SK-N-SH treated with all-trans-retinoic acid at 6 μM for 48 hours (cell line): Measurements from ENCODE around the gene H2BK1.

Experiments used
- ATAC-seq: fragments of 200-7000 bp; cut with Tn5 transposase; 3 replicates; pipeline ENCODE4 v1.9.1; 2020; ENCODE audit warnings: mild to moderate bottlenecking, moderate library complexity
- CREB5 ChIP-seq: fragments of 250-450 bp; sonication (Bioruptor Pico); IDR thresholded peaks from 2 replicates; pipeline ENCODE4 v1.5.1; 2020; ENCODE audit warnings: low read depth, mild to moderate bottlenecking, moderate library complexity
- CSDC2 ChIP-seq: fragments of 250-450 bp; sonication (Bioruptor Pico); IDR thresholded peaks from 2 replicates; pipeline ENCODE4 v1.5.0; 2020; ENCODE audit warnings: mild to moderate bottlenecking, moderate library complexity
- CSRNP3 ChIP-seq: fragments of 250-450 bp; sonication (Bioruptor Pico); IDR thresholded peaks from 2 replicates; pipeline ENCODE4 v1.5.1; 2021; ENCODE audit warnings: mild to moderate bottlenecking, moderate library complexity
- ESRRG ChIP-seq: fragments of 250-450 bp; sonication (Bioruptor Pico); IDR thresholded peaks from 2 replicates; pipeline ENCODE4 v1.6.1; 2021; ENCODE audit warnings: mild to moderate bottlenecking
- GLIS3 ChIP-seq: fragments of 250-450 bp; sonication (Bioruptor Pico); IDR thresholded peaks from 2 replicates; pipeline ENCODE4 v1.5.0; 2020; ENCODE audit warnings: mild to moderate bottlenecking, moderate library complexity
- ISL1 ChIP-seq: fragments of 250-450 bp; sonication (Bioruptor Pico); IDR thresholded peaks from 2 replicates; pipeline ENCODE4 v2.1.2; 2022; ENCODE audit warnings: mild to moderate bottlenecking, moderate library complexity
- PPARA ChIP-seq: fragments of 250-450 bp; sonication (Bioruptor Pico); IDR thresholded peaks from 2 replicates; pipeline ENCODE4 v1.5.0; 2020; ENCODE audit warnings: mild to moderate bottlenecking, borderline replicate concordance
- RARB ChIP-seq: fragments of 250-450 bp; sonication (Bioruptor Pico); IDR thresholded peaks from 2 replicates; pipeline ENCODE4 v1.8.0; 2021; ENCODE audit warnings: mild to moderate bottlenecking, moderate library complexity
- SNAI2 ChIP-seq: fragments of 250-450 bp; sonication (Bioruptor Pico); IDR thresholded peaks from 2 replicates; pipeline ENCODE4 v1.5.0; 2020; ENCODE audit warnings: mild to moderate bottlenecking, moderate library complexity
- TOX ChIP-seq: fragments of 250-450 bp; sonication (Bioruptor Pico); IDR thresholded peaks from 2 replicates; pipeline ENCODE4 v1.8.0; 2021; ENCODE audit warnings: mild to moderate bottlenecking, moderate library complexity, borderline replicate concordance
- ZC3H10 ChIP-seq: fragments of 250-450 bp; sonication (Bioruptor Pico); IDR thresholded peaks from 2 replicates; pipeline ENCODE4 v1.5.1; 2021; ENCODE audit warnings: mild to moderate bottlenecking, moderate library complexity
- ZFP3 ChIP-seq: fragments of 250-450 bp; sonication (Bioruptor Pico); IDR thresholded peaks from 2 replicates; pipeline ENCODE4 v1.5.0; 2020; ENCODE audit warnings: mild to moderate bottlenecking, moderate library complexity
- ZFP30 ChIP-seq: fragments of 450-650 bp; formaldehyde crosslinking; IDR thresholded peaks from 2 replicates; pipeline ENCODE4 v1.5.0; 2022; ENCODE audit warnings: mild to moderate bottlenecking, moderate library complexity
- ZNF565 ChIP-seq: fragments of 450-650 bp; formaldehyde crosslinking; conservative IDR thresholded peaks from 2 replicates; pipeline ENCODE4 v1.5.0; 2020; ENCODE audit warnings: low read depth, mild to moderate bottlenecking, moderate library complexity
- ZNF70 ChIP-seq: fragments of 450-650 bp; formaldehyde crosslinking; IDR thresholded peaks from 2 replicates; pipeline ENCODE4 v1.5.0; 2020; ENCODE audit warnings: mild to moderate bottlenecking, moderate library complexity
- ZNF8 ChIP-seq: fragments of 450-650 bp; formaldehyde crosslinking; IDR thresholded peaks from 2 replicates; pipeline ENCODE4 v1.5.0; 2020; ENCODE audit warnings: mild to moderate bottlenecking, moderate library complexity
- TF ChIP-seq, protein P1 (sequence below): fragments of 250-450 bp; sonication (Bioruptor Pico); IDR thresholded peaks from 2 replicates; pipeline ENCODE4 v1.5.0; 2020; ENCODE audit warnings: mild to moderate bottlenecking, moderate library complexity
- TF ChIP-seq, protein P2 (sequence below): fragments of 250-450 bp; sonication (Bioruptor Pico); IDR thresholded peaks from 2 replicates; pipeline ENCODE4 v1.8.0; 2021; ENCODE audit warnings: low read depth, mild to moderate bottlenecking, moderate library complexity, borderline replicate concordance

H2BK1 gene

GRCh38 chr7:151254316-151254715, 44.0 kb upstream of the H2BK1 start:
- TF ChIP-seq RARB (CRISPR knock-in tag) (no peak), ZC3H10 (CRISPR knock-in tag) (no peak), ZFP30 (CRISPR knock-in tag) (no peak), CSDC2 (no peak), TOX (CRISPR knock-in tag) (no peak), SNAI2 (no peak), CREB5 (CRISPR knock-in tag) (no peak), PPARA (CRISPR knock-in tag) (no peak), CSRNP3 (CRISPR knock-in tag) (no peak), ZNF565 (CRISPR knock-in tag) (no peak), ESRRG (CRISPR knock-in tag) (no peak), ZNF8 (CRISPR knock-in tag) (no peak)
- TF ChIP-seq, protein P1, sequence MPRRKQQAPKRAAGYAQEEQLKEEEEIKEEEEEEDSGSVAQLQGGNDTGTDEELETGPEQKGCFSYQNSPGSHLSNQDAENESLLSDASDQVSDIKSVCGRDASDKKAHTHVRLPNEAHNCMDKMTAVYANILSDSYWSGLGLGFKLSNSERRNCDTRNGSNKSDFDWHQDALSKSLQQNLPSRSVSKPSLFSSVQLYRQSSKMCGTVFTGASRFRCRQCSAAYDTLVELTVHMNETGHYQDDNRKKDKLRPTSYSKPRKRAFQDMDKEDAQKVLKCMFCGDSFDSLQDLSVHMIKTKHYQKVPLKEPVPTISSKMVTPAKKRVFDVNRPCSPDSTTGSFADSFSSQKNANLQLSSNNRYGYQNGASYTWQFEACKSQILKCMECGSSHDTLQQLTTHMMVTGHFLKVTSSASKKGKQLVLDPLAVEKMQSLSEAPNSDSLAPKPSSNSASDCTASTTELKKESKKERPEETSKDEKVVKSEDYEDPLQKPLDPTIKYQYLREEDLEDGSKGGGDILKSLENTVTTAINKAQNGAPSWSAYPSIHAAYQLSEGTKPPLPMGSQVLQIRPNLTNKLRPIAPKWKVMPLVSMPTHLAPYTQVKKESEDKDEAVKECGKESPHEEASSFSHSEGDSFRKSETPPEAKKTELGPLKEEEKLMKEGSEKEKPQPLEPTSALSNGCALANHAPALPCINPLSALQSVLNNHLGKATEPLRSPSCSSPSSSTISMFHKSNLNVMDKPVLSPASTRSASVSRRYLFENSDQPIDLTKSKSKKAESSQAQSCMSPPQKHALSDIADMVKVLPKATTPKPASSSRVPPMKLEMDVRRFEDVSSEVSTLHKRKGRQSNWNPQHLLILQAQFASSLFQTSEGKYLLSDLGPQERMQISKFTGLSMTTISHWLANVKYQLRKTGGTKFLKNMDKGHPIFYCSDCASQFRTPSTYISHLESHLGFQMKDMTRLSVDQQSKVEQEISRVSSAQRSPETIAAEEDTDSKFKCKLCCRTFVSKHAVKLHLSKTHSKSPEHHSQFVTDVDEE (CRISPR knock-in tag), result no peak
- ATAC-seq, result no peak

- no peak for TF ChIP-seq ZNF565 (CRISPR knock-in tag)
- ATAC-seq, result no peak
These were observed 42.8 kb upstream of the H2BK1 start for GRCh38 chr7:151252961-151253711.

DNA sequence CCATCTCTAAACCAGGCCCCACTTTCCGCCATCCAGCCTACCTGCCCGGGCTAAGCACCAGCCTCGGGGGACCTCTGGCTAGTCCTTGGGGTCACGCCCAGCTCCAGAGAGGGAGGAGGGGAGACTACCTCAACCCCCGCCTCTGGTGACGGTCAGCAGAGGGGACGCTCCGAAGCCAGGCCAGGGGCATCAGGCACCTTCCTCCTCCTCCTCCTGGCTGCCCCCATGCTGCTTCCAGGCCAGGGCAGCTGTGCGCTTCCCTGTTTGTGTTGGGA, 42.2 kb upstream of the H2BK1 start:
- 0 out of 2 replicates have a peak, but pooled peaks have one; percentile 24 for TF ChIP-seq ZNF70 (CRISPR knock-in tag)
- TF ChIP-seq, protein P2, sequence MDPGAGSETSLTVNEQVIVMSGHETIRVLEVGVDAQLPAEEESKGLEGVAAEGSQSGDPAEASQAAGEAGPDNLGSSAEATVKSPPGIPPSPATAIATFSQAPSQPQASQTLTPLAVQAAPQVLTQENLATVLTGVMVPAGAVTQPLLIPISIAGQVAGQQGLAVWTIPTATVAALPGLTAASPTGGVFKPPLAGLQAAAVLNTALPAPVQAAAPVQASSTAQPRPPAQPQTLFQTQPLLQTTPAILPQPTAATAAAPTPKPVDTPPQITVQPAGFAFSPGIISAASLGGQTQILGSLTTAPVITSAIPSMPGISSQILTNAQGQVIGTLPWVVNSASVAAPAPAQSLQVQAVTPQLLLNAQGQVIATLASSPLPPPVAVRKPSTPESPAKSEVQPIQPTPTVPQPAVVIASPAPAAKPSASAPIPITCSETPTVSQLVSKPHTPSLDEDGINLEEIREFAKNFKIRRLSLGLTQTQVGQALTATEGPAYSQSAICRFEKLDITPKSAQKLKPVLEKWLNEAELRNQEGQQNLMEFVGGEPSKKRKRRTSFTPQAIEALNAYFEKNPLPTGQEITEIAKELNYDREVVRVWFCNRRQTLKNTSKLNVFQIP, result no peak
- TF ChIP-seq ZFP3, result no peak
- no peak for ATAC-seq

DNA sequence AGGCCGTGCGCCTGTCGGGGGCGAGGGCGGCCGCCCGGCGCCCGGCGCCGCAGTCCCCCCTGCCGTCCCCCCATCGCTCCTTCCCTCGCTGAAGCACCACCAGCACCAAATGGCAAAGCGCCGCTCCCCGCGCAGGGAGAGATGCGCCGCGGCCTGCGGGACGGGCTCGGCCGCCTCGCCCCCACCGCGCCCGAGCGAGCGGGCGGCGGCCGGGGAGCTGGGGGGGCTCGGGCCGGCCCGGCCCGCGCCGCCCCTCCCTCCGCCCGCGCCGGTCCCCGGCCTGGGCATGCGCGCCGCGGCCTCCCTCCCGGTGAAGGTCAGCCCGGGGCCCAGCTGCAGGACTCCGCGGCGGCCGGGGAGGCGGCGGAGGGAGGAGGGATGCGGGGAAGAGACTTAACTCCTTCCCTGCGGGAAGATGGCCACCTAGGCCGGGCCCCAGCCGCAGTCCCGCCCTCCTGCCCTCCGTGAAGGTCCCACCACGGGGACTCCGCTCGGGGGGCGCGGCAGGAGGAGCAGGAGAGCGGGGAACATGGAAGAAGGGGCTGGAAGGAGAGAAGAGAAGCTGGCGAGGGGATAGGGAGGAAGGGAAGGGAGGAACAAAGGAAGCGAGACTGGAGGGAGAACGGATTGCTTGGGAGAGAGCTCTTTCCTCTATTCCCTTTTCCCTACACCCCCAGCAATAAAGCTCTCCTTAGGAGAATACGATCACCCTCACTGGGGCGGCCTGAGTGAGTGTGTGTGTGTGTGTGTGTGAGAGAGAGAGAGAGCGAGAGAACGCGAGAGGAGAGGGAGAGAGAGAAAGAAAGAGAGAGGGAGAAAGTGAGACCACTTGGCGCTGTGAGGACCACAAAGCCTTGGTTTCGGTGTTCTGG, 41.6 kb upstream of the H2BK1 start:
- peak; percentile 64 for ATAC-seq
- TF ChIP-seq TOX (CRISPR knock-in tag), result no peak
- peak; percentile 26; the same call in 1 of the 2 replicates for TF ChIP-seq ZNF70 (CRISPR knock-in tag)
- TF ChIP-seq GLIS3 (CRISPR knock-in tag), result 0 out of 2 replicates have a peak, but pooled peaks have one; percentile 10
- no peak for TF ChIP-seq ESRRG (CRISPR knock-in tag)
- no peak for TF ChIP-seq ZNF8 (CRISPR knock-in tag)
- TF ChIP-seq CSRNP3 (CRISPR knock-in tag), result no peak
- peak; percentile 74; the same call in 1 of the 2 replicates for TF ChIP-seq ZFP3
- TF ChIP-seq ZC3H10 (CRISPR knock-in tag), result no peak
- no peak for TF ChIP-seq ISL1
- TF ChIP-seq, protein P1 (CRISPR knock-in tag), result 0 out of 2 replicates have a peak, but pooled peaks have one; percentile 30
- TF ChIP-seq, all 23 proteins: peak for 4
